Lower lobe of right lung (tissue), 2 donors: ENCODE data around the gene SLC3A2. TPM values are rescaled to one million over a fixed set of nuclear protein-coding genes. Genes with fewer than 3 reads are reported as not detected.

Experiments used
- ATAC-seq, 2 donors: fragments of 200-7000 bp; cut with Tn5 transposase; one replicate each; pipeline ENCODE4 v1.9.1; 2020 to 2022; ENCODE audit warnings: mild to moderate bottlenecking in 2 of 2, moderate library complexity in 2 of 2
- DNase-seq: peaks from one replicate; pipeline ENCODE4 v3.0.0-alpha.2; 2020
- H3K27ac ChIP-seq: fragments of 200-600 bp; one replicate; pipeline ENCODE4 v1.8.0; 2022
- H3K27me3 ChIP-seq: fragments of 200-600 bp; one replicate; pipeline ENCODE4 v1.8.0; 2022; ENCODE audit warnings: low read depth
- H3K36me3 ChIP-seq: fragments of 200-600 bp; one replicate; pipeline ENCODE4 v1.8.0; 2022; ENCODE audit warnings: mild to moderate bottlenecking
- H3K4me1 ChIP-seq: fragments of 200-600 bp; one replicate; pipeline ENCODE4 v1.8.0; 2022
- H3K4me3 ChIP-seq: fragments of 200-600 bp; one replicate; pipeline ENCODE4 v1.8.0; 2022; ENCODE audit warnings: mild to moderate bottlenecking
- H3K9me3 ChIP-seq: fragments of 200-600 bp; one replicate; pipeline ENCODE4 v1.8.0; 2022
- CTCF ChIP-seq: fragments of 200-600 bp; IDR thresholded peaks from one replicate; pipeline ENCODE4 v1.8.0; 2022; ENCODE audit warnings: antibody characterized with exemption, mild to moderate bottlenecking
- intact Hi-C: fragments of 100-400 bp; cut with DNase I; formaldehyde crosslinking; loops from one replicate; pipeline ENCODE4 v1.11.0; 2022
- long read RNA-seq: library from polyadenylated mRNA; unstranded; transcript quantifications from one replicate; pipeline ENCODE4 v2.0.0, GENCODE V29; 2021
- total RNA-seq: library from RNA; stranded (reverse); fragmentation: NEBNext Ultra II Directional; extraction: Animal tissue kit (Norgen Biotek cat#: 25700); gene quantifications from one replicate; pipeline ENCODE4 v1.2.1, GENCODE V29; 2021
- donor health status: DM: no; HTN: yes; CAD: no; lungs with severe emphysema.

Gene SLC3A2
- total RNA-seq: 214 TPM
- long read RNA-seq, transcript SLC3A2-208 (8 exons, 1,486 nt): minor isoform, 12 of 322 reads
- long read RNA-seq, transcript SLC3A2-201 (9 exons, 1,904 nt): major isoform, 274 of 322 reads
- long read RNA-seq, partial matches to known transcripts: 15 of 322 reads
- long read RNA-seq, other reads (novel, unspliced or antisense): 14 of 322 reads

GRCh38 chr11:62880803-62881578 is at the start of gene SLC3A2:
SLC3A2 (plus strand) TSS chr11:62880896; CDS start chr11:62881024, 128 bp downstream.
- H3K36me3 ChIP-seq: peaks cover 37% of the 10 kb centered on the region
- ATAC-seq: peak; percentile 95 to 96
- no peaks in the 10 kb centered on the region for H3K27me3 ChIP-seq
- DNase-seq: peak; percentile 93
- H3K27ac ChIP-seq: peak within 1 kb of the TSS; percentile 99
- intact Hi-C loops: no loop called here
- H3K4me3 ChIP-seq: peak within 1 kb of the TSS; percentile 93
- peaks cover 60% of the 10 kb centered on the region for H3K4me1 ChIP-seq
- no peaks in the 10 kb centered on the region for H3K9me3 ChIP-seq
- TF ChIP-seq CTCF: peak; percentile 74

GRCh38 chr11:62830904-62831519 is 49.7 kb upstream of the SLC3A2 start:
- Histone ChIP-seq H3K4me3 (peak overlapping the region; percentile 94), H3K9me3 (no peaks in the 10 kb centered on the region), H3K36me3 (peaks cover 55% of the 10 kb centered on the region), H3K4me1 (peaks cover 49% of the 10 kb centered on the region), H3K27ac (peak overlapping the region; percentile 96), H3K27me3 (no peaks in the 10 kb centered on the region)
- intact Hi-C loops: no loop called here
- no peak for DNase-seq
- no peak for TF ChIP-seq CTCF
- ATAC-seq: no peak

- ATAC-seq: peak; percentile 99
- no peak for TF ChIP-seq CTCF
- intact Hi-C loops: no loop called here
- peaks cover 49% of the 10 kb centered on the region for H3K4me1 ChIP-seq
- peak within 1 kb of the TSS; percentile 94 for H3K4me3 ChIP-seq
- peaks cover 54% of the 10 kb centered on the region for H3K36me3 ChIP-seq
- no peaks in the 10 kb centered on the region for H3K9me3 ChIP-seq
- H3K27ac ChIP-seq: peak within 1 kb of the TSS; percentile 96
- H3K27me3 ChIP-seq: no peaks in the 10 kb centered on the region
- peak; percentile 99 for DNase-seq
Observed at GRCh38 chr11:62831520-62832335, 49.0 kb upstream of the SLC3A2 start, which contains the start of gene STX5. STX5 (minus strand) TSS chr11:62832051; CDS start chr11:62831243, 808 bp downstream.

- ATAC-seq (peak; percentile 5 to 32), DNase-seq (peak; percentile 58)
- TF ChIP-seq CTCF: no peak
- no peaks in the 10 kb centered on the region for H3K27me3 ChIP-seq
- H3K4me3 ChIP-seq: peak within 1 kb of the TSS; percentile 94
- intact Hi-C loops: no loop called here
- peaks cover 45% of the 10 kb centered on the region for H3K36me3 ChIP-seq
- H3K9me3 ChIP-seq: no peaks in the 10 kb centered on the region
- peaks cover 50% of the 10 kb centered on the region for H3K4me1 ChIP-seq
- peak within 1 kb of the TSS; percentile 96 for H3K27ac ChIP-seq
Observed at GRCh38 chr11:62832336-62833234, 48.1 kb upstream of the SLC3A2 start, which contains the start of gene TEX54. TEX54 (minus strand) TSS chr11:62832841.
